Endothelial cell of umbilical vein (primary cell): ENCODE measurements around the gene RASSF10.

Experiments
- EZH2 ChIP-seq: IDR thresholded peaks from 2 replicates; pipeline ENCODE4 v1.6.1; 2012; ENCODE audit warnings: borderline replicate concordance, low read depth, mild to moderate bottlenecking, moderate library complexity, low read length, inconsistent platforms; ENCODE audit not compliant: severe bottlenecking
- FOS ChIP-seq: IDR thresholded peaks from 2 replicates; pipeline ENCODE4 v1.6.1; 2011; ENCODE audit warnings: mild to moderate bottlenecking, low read length, moderate library complexity, borderline replicate concordance; ENCODE audit not compliant: insufficient read depth
- MYC ChIP-seq: IDR thresholded peaks from one replicate; pipeline ENCODE4 v1.6.1; 2011; ENCODE audit warnings: mild to moderate bottlenecking, low read depth, low read length
- POLR2A ChIP-seq: IDR thresholded peaks from 2 replicates; pipeline ENCODE4 v1.6.1; 2012; ENCODE audit warnings: low read depth, mild to moderate bottlenecking, control low read depth, low read length
- POLR2AphosphoS5 ChIP-seq: IDR thresholded peaks from 2 replicates; pipeline ENCODE4 v1.6.1; 2012; ENCODE audit warnings: low read depth, mild to moderate bottlenecking, control low read depth, low read length, moderate library complexity; ENCODE audit not compliant: insufficient read depth
- TF ChIP-seq, protein P1 (sequence below), 2 donors: IDR thresholded peaks; 1 replicate in 1 of 2; 2 replicates in 1 of 2; pipeline ENCODE4 v1.5.1; 2011; ENCODE audit warnings: low read length in 2 of 2, mild to moderate bottlenecking in 2 of 2, moderate library complexity in 2 of 2, control low read depth in 1 of 2, inconsistent platforms in 1 of 2, low read depth in 1 of 2; ENCODE audit not compliant: insufficient read depth in 1 of 2; ENCODE audit errors: extremely low read depth in 1 of 2
- TF ChIP-seq, protein P2 (sequence below): IDR thresholded peaks from 2 replicates; pipeline ENCODE4 v1.6.1; 2011; ENCODE audit not compliant: insufficient read depth, insufficient read length

DNA sequence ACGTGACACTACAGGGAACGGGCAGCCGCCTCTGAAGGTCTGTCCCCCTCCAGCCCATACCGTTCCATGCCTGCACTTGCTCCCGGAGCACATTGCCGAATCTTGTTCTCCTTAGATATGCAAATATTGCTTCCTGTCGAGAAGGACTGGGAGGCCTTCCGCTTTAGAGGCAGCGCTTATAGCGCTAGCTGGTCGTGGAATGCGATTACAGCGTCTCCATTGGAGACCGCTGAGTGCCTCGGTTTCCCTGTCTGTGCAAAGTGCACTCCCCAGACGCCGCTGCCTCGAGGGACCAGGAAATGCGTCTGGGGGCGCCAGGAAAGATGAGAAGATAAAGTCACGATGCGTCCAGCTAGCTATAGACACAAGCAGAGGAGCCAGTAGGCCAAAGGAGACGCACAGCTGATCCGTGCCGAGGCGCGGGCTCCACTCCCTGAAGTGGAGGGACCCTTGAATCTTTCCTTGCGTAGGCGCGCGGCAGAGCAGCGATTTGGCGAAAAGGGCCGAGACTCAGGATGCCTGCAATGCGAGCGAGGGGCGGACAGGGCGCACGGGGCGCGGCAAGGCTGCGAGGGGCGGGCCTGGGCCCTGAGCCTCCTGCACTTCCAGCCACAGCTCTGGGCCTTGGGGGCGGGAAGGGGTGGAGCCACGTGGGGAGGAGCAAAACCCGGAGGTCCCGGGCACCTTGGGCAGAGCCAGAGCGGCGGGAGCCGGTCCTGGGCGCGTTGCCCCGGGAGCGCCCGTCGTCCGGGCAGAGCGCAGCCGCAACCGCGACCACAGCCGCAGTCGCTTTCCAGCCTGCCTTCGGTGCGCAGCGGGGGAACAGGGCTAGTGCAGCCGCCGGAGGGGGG is at the start of gene RASSF10:
- TF ChIP-seq POLR2AphosphoS5 (no peak), POLR2A (no peak), EZH2 (no peak), MYC (no peak), FOS (no peak)
- TF ChIP-seq, protein P1, sequence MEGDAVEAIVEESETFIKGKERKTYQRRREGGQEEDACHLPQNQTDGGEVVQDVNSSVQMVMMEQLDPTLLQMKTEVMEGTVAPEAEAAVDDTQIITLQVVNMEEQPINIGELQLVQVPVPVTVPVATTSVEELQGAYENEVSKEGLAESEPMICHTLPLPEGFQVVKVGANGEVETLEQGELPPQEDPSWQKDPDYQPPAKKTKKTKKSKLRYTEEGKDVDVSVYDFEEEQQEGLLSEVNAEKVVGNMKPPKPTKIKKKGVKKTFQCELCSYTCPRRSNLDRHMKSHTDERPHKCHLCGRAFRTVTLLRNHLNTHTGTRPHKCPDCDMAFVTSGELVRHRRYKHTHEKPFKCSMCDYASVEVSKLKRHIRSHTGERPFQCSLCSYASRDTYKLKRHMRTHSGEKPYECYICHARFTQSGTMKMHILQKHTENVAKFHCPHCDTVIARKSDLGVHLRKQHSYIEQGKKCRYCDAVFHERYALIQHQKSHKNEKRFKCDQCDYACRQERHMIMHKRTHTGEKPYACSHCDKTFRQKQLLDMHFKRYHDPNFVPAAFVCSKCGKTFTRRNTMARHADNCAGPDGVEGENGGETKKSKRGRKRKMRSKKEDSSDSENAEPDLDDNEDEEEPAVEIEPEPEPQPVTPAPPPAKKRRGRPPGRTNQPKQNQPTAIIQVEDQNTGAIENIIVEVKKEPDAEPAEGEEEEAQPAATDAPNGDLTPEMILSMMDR (IDR thresholded peaks at IDR 0.05; ENCODE audit: extremely low read depth in 1 of 2, insufficient read depth in 1 of 2, low read depth in 1 of 2, low read length in 2 of 2): no peak
- TF ChIP-seq, protein P2, sequence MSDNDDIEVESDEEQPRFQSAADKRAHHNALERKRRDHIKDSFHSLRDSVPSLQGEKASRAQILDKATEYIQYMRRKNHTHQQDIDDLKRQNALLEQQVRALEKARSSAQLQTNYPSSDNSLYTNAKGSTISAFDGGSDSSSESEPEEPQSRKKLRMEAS: no peak
